ENCODE results near the gene SSTR3. TPM values are rescaled to one million over a fixed set of nuclear protein-coding genes. Genes with fewer than 3 reads are reported as not detected.
A peak's percentile ranks its signal among the peaks of the same experiment; 100 is the strongest.

The SSTR3 gene
- total RNA-seq, 1 experiment from 2014 or later = 0.22 TPM

GRCh38 chr22:37161443-37161842 is 50.8 kb downstream of the SSTR3 start:
- H3K4me3 Mint-ChIP-seq = no peak overlapping the region
- peaks cover 4% of the 10 kb centered on the region for H3K4me1 Mint-ChIP-seq
- CTCF ChIA-PET = interaction anchor here (1.0 to 2.3 kb wide), 4 partner anchors 13 to 64 kb away, joined by 3 to 7 read pairs (median 4); no protein-coding TSS in a partner anchor
- H3K36me3 Mint-ChIP-seq = no peaks in the 10 kb centered on the region
- POLR2A ChIA-PET = no interaction called here
- no peak for ATAC-seq
- H3K27me3 Mint-ChIP-seq (ENCODE audit: low read depth) = 0 out of 2 replicates have a peak, but pooled peaks cover 4% of the 10 kb centered on the region
- no peak for DNase-seq (ENCODE audit: low spot score)
- TF ChIP-seq FOXP1 (CRISPR knock-in tag; IDR thresholded peaks at IDR 0.05; ENCODE audit: borderline replicate concordance) (no peak), NFYB (CRISPR knock-in tag; conservative IDR thresholded peaks at IDR 0.05; ENCODE audit: low read depth) (peak; percentile 54), USF2 (CRISPR knock-in tag; IDR thresholded peaks at IDR 0.05) (peak; percentile 86), USF1 (CRISPR knock-in tag; IDR thresholded peaks at IDR 0.05) (peak; percentile 78)
- peaks cover 6% of the 10 kb centered on the region for H3K9me3 Mint-ChIP-seq
- H3K27ac Mint-ChIP-seq = no peak overlapping the region

- H3K9me3 Mint-ChIP-seq = peaks cover 6% of the 10 kb centered on the region
- no peak for DNase-seq (ENCODE audit: low spot score)
- CTCF ChIA-PET = interaction anchor here (1.3 to 2.3 kb wide), 3 partner anchors 12 to 182 kb away, joined by 4 to 7 read pairs (median 4); no protein-coding TSS in a partner anchor
- TF ChIP-seq IRF1 (CRISPR knock-in tag; IDR thresholded peaks at IDR 0.05) (no peak), ZNF281 (CRISPR knock-in tag; IDR thresholded peaks at IDR 0.05) (no peak), CDX4 (CRISPR knock-in tag; IDR thresholded peaks at IDR 0.05; ENCODE audit: borderline replicate concordance) (no peak), NR1H2 (CRISPR knock-in tag; IDR thresholded peaks at IDR 0.05) (no peak), AFF4 (CRISPR knock-in tag; IDR thresholded peaks at IDR 0.05; ENCODE audit: borderline replicate concordance) (no peak), NFATC4 (CRISPR knock-in tag; IDR thresholded peaks at IDR 0.05) (no peak), FOXP4 (CRISPR knock-in tag; IDR thresholded peaks at IDR 0.05) (no peak), MAX (CRISPR knock-in tag; IDR thresholded peaks at IDR 0.05) (no peak)
- POLR2A ChIA-PET = no interaction called here
- ATAC-seq = peak; percentile 68; the same call in 1 of the 2 replicates
- no peaks in the 10 kb centered on the region for H3K36me3 Mint-ChIP-seq
- H3K4me1 Mint-ChIP-seq = 0 out of 2 replicates have a peak, but pooled peaks cover 2% of the 10 kb centered on the region
- H3K4me3 Mint-ChIP-seq = no peak overlapping the region
- 0 out of 2 replicates have a peak, but pooled peaks cover 4% of the 10 kb centered on the region for H3K27me3 Mint-ChIP-seq (ENCODE audit: low read depth)
- no peak overlapping the region for H3K27ac Mint-ChIP-seq
Observed at GRCh38 chr22:37160027-37160426, 52.2 kb downstream of the SSTR3 start.

Data from WTC11 (cell line).